ENCODE measurements around the gene MTFMT.

- TF ChIP-seq ZFP30 (CRISPR knock-in tag; IDR thresholded peaks at IDR 0.05) (no peak), TOX (CRISPR knock-in tag; IDR thresholded peaks at IDR 0.05; ENCODE audit: borderline replicate concordance) (no peak), ZFP3 (CRISPR knock-in tag; IDR thresholded peaks at IDR 0.05) (no peak), CSDC2 (CRISPR knock-in tag; IDR thresholded peaks at IDR 0.05) (no peak), PPARA (CRISPR knock-in tag; IDR thresholded peaks at IDR 0.05; ENCODE audit: borderline replicate concordance) (no peak), ISL1 (CRISPR knock-in tag; IDR thresholded peaks at IDR 0.05) (no peak)
Measured at GRCh38 chr15:65037309-65037708, 7.9 kb upstream of the MTFMT start.

All from SK-N-SH treated with all-trans-retinoic acid at 6 μM for 48 hours (cell line).